Liver (tissue), 3 donors: ENCODE results near the gene PPIA.

ENCODE experiments used
- GABPA ChIP-seq, 2 donors: IDR thresholded peaks in 1 of 2; conservative IDR thresholded peaks in 1 of 2; 2 replicates each; pipeline ENCODE4 v1.6.1; 2016; ENCODE audit warnings: antibody characterized with exemption in 2 of 2, mild to moderate bottlenecking in 1 of 2, moderate library complexity in 1 of 2
- TF ChIP-seq, protein P1 (sequence below): fragments of 150-350 bp; IDR thresholded peaks from 2 replicates; pipeline ENCODE4 v1.5.1; 2017; ENCODE audit warnings: improper control_type of control experiment, low read depth, low read length; ENCODE audit not compliant: missing input control
- TF ChIP-seq, protein P2 (sequence below): IDR thresholded peaks from 2 replicates; pipeline ENCODE4 v1.6.1; 2016; ENCODE audit warnings: antibody characterized with exemption
- donor health status: healthy.
- donor health status: healthy.

- TF ChIP-seq GABPA (IDR thresholded peaks at IDR 0.05 in 1 of 2, conservative IDR thresholded peaks at IDR 0.05 in 1 of 2) = no peak
- TF ChIP-seq, protein P1, sequence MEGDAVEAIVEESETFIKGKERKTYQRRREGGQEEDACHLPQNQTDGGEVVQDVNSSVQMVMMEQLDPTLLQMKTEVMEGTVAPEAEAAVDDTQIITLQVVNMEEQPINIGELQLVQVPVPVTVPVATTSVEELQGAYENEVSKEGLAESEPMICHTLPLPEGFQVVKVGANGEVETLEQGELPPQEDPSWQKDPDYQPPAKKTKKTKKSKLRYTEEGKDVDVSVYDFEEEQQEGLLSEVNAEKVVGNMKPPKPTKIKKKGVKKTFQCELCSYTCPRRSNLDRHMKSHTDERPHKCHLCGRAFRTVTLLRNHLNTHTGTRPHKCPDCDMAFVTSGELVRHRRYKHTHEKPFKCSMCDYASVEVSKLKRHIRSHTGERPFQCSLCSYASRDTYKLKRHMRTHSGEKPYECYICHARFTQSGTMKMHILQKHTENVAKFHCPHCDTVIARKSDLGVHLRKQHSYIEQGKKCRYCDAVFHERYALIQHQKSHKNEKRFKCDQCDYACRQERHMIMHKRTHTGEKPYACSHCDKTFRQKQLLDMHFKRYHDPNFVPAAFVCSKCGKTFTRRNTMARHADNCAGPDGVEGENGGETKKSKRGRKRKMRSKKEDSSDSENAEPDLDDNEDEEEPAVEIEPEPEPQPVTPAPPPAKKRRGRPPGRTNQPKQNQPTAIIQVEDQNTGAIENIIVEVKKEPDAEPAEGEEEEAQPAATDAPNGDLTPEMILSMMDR = no peak
- TF ChIP-seq, protein P2, sequence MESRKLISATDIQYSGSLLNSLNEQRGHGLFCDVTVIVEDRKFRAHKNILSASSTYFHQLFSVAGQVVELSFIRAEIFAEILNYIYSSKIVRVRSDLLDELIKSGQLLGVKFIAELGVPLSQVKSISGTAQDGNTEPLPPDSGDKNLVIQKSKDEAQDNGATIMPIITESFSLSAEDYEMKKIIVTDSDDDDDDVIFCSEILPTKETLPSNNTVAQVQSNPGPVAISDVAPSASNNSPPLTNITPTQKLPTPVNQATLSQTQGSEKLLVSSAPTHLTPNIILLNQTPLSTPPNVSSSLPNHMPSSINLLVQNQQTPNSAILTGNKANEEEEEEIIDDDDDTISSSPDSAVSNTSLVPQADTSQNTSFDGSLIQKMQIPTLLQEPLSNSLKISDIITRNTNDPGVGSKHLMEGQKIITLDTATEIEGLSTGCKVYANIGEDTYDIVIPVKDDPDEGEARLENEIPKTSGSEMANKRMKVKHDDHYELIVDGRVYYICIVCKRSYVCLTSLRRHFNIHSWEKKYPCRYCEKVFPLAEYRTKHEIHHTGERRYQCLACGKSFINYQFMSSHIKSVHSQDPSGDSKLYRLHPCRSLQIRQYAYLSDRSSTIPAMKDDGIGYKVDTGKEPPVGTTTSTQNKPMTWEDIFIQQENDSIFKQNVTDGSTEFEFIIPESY = no peak
Observed at GRCh38 chr7:44823255-44823781, 26.8 kb downstream of the PPIA start.
